ENCODE data around the gene GFAP.
A peak's percentile ranks its signal among the peaks of the same experiment; 100 is the strongest.

Gene GFAP

GRCh38 chr17:44913676-44914075, 1.6 kb downstream of the GFAP start:
- no peak for DNase-seq

- no peak for DNase-seq
These were observed 2.3 kb downstream of the GFAP start for GRCh38 chr17:44912763-44913544.

GRCh38 chr17:44911133-44912001, 3.9 kb downstream of the GFAP start:
- peak; percentile 58 for DNase-seq

GRCh38 chr17:44910231-44911106, 4.8 kb downstream of the GFAP start:
- no peak for DNase-seq

- peak; percentile 90 for DNase-seq
These were observed 5.6 kb downstream of the GFAP start for GRCh38 chr17:44909681-44910144.

GRCh38 chr17:44908761-44909326, 6.5 kb downstream of the GFAP start:
- DNase-seq: no peak

GRCh38 chr17:44907729-44908470, 7.4 kb downstream of the GFAP start:
- peak; percentile 42 for DNase-seq

- no peak for DNase-seq
These were observed 8.3 kb downstream of the GFAP start for GRCh38 chr17:44906763-44907728.

GRCh38 chr17:44906010-44906646, 9.2 kb downstream of the GFAP start:
- peak; percentile 98 for DNase-seq

- no peak for DNase-seq
These were observed 10.0 kb downstream of the GFAP start for GRCh38 chr17:44905006-44906000.

GRCh38 chr17:44904001-44904984, 11.0 kb downstream of the GFAP start:
- DNase-seq: no peak

GRCh38 chr17:44903012-44903685, 12.2 kb downstream of the GFAP start:
- DNase-seq: no peak

GRCh38 chr17:44902135-44902760, 13.1 kb downstream of the GFAP start:
- no peak for DNase-seq

- DNase-seq: peak; percentile 84
These were observed 13.8 kb downstream of the GFAP start for GRCh38 chr17:44901411-44901921.

GRCh38 chr17:44900894-44901293, 14.4 kb downstream of the GFAP start:
- DNase-seq: peak; percentile 70

Measured in fibroblast of skin of back (primary cell).